ENCODE results near the gene CNTNAP2. TPM values are rescaled to one million over a fixed set of nuclear protein-coding genes. Genes with fewer than 3 reads are reported as not detected.

Gene CNTNAP2
- total RNA-seq, 2 donors from 2014 or later: 4.4 to 8.5 TPM

DNA sequence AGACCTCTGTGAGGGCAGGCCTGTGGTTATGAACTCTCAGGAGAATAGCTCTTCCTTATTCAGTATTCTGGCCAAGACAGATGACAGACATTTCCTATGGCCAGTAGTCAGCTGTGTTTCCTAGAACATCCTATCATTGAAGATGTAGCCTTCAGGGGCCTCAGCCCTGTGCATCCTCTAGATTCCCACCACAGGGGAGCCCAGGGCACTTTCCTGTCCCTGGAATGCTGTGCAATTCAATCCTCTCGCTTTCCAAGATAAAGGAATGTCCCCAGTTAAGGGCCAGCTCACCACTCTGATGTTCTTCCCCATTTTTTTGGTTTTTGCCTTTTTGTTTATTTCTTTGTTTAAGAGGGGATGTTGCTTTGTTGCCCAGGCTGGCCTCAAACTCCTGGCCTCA lies 1895.2 kb downstream of the CNTNAP2 start:
- Histone ChIP-seq H3K27ac (no peak overlapping the region), H3K9ac (ENCODE audit: low read depth in 2 of 2, low read length in 2 of 2) (no peak overlapping the region), H3K9me3 (no peaks in the 10 kb centered on the region), H3K4me1 (no peaks in the 10 kb centered on the region), H3K27me3 (no peaks in the 10 kb centered on the region), H3K4me3 (no peak overlapping the region), H3K36me3 (no peaks in the 10 kb centered on the region)
- no peak for DNase-seq
- intact Hi-C loops (cut with DNase I): no loop called here
- TF ChIP-seq, protein P1, sequence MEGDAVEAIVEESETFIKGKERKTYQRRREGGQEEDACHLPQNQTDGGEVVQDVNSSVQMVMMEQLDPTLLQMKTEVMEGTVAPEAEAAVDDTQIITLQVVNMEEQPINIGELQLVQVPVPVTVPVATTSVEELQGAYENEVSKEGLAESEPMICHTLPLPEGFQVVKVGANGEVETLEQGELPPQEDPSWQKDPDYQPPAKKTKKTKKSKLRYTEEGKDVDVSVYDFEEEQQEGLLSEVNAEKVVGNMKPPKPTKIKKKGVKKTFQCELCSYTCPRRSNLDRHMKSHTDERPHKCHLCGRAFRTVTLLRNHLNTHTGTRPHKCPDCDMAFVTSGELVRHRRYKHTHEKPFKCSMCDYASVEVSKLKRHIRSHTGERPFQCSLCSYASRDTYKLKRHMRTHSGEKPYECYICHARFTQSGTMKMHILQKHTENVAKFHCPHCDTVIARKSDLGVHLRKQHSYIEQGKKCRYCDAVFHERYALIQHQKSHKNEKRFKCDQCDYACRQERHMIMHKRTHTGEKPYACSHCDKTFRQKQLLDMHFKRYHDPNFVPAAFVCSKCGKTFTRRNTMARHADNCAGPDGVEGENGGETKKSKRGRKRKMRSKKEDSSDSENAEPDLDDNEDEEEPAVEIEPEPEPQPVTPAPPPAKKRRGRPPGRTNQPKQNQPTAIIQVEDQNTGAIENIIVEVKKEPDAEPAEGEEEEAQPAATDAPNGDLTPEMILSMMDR (IDR thresholded peaks at IDR 0.05): no peak

DNA sequence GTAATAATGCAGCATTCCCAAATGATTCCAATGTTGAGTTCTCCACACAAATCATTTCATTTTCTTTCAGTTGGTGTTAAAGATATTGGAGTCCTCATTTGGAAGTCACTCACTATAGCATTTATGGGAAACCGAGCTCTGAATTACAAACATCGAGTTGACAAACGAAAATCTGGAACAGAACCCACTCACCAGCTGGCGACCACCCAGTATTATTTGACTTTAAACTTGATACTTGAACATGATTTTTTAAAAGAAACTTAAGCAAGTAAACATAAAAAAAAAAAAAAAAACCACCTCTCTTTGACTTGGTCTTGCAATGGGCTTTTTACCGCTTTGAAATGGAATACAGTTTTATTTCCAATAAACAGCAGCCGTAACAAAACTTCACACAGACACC lies 1897.4 kb downstream of the CNTNAP2 start:
- DNase-seq: no peak
- TF ChIP-seq, protein P1 (IDR thresholded peaks at IDR 0.05): no peak
- Histone ChIP-seq H3K4me3 (no peak overlapping the region), H3K36me3 (no peaks in the 10 kb centered on the region), H3K27ac (no peak overlapping the region), H3K4me1 (no peaks in the 10 kb centered on the region), H3K27me3 (no peaks in the 10 kb centered on the region), H3K9ac (ENCODE audit: low read depth in 2 of 2, low read length in 2 of 2) (no peak overlapping the region), H3K9me3 (no peaks in the 10 kb centered on the region)
- intact Hi-C loops (cut with DNase I): no loop called here

GRCh38 chr7:148014541-148014940 lies 1897.9 kb downstream of the CNTNAP2 start:
- no peak overlapping the region for H3K9ac ChIP-seq (ENCODE audit: low read depth in 2 of 2, low read length in 2 of 2)
- no peaks in the 10 kb centered on the region for H3K27me3 ChIP-seq
- H3K4me1 ChIP-seq: no peaks in the 10 kb centered on the region
- no peak overlapping the region for H3K27ac ChIP-seq
- H3K4me3 ChIP-seq: no peak overlapping the region
- no peaks in the 10 kb centered on the region for H3K9me3 ChIP-seq
- DNase-seq: no peak
- TF ChIP-seq, protein P1 (IDR thresholded peaks at IDR 0.05): no peak
- no peaks in the 10 kb centered on the region for H3K36me3 ChIP-seq
- intact Hi-C loops (cut with DNase I): no loop called here

DNA sequence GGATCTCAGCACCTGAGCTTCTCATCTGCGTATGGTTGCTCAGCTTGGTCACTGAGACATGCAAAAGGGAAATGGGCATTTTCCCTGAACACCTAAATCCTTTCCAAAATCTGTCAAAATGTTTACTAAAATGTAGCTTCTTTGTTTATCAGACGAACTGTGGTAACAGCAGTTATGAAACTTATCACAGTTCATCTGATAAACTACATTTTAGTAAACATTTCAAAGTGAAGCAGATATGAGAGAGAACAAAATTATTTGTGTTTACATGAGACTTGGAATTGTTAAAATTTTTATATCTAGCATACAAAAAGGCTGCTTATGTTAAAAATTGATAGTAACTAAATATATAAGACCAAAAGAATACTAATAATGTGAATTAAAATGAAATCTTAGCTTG lies 1900.5 kb downstream of the CNTNAP2 start:
- intact Hi-C loops (cut with DNase I): no loop called here
- H3K27me3 ChIP-seq: no peaks in the 10 kb centered on the region
- no peak overlapping the region for H3K9ac ChIP-seq (ENCODE audit: low read depth in 2 of 2, low read length in 2 of 2)
- DNase-seq: no peak
- no peak overlapping the region for H3K4me3 ChIP-seq
- TF ChIP-seq, protein P1 (IDR thresholded peaks at IDR 0.05): no peak
- H3K27ac ChIP-seq: no peak overlapping the region
- no peaks in the 10 kb centered on the region for H3K36me3 ChIP-seq
- H3K4me1 ChIP-seq: no peaks in the 10 kb centered on the region
- no peaks in the 10 kb centered on the region for H3K9me3 ChIP-seq

DNA sequence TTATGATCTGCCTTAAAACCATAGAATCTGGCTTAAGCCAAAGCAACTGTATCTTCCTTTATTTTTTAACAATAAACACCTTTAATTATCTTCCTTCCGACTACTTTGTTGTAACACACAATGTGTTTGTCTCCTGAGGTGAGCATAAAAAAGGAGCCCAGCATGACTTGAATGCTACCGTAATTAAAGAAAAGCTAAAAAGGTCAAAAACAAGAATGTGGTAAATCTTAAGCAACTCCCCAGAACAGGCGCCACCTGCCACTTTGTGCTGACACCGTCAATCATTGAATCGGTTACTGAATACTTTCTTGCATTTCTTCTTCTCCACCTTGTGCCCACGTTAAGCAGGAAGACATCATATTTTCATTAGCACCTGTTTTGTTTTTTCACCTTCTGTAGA lies 1904.1 kb downstream of the CNTNAP2 start:
- H3K27ac ChIP-seq: no peak overlapping the region
- no peak for DNase-seq
- H3K4me3 ChIP-seq: no peak overlapping the region
- TF ChIP-seq, protein P1 (IDR thresholded peaks at IDR 0.05): no peak
- no peaks in the 10 kb centered on the region for H3K36me3 ChIP-seq
- H3K27me3 ChIP-seq: no peaks in the 10 kb centered on the region
- intact Hi-C loops (cut with DNase I): no loop called here
- no peak overlapping the region for H3K9ac ChIP-seq (ENCODE audit: low read depth in 2 of 2, low read length in 2 of 2)
- H3K4me1 ChIP-seq: no peaks in the 10 kb centered on the region
- no peaks in the 10 kb centered on the region for H3K9me3 ChIP-seq
